Lower lobe of right lung (tissue), 2 donors: ENCODE results near the gene GALNT5. TPM values are rescaled to one million over a fixed set of nuclear protein-coding genes. Genes with fewer than 3 reads are reported as not detected.
"Not testable (repeated sequence)": the region's sequence is repeated elsewhere in the genome, so short reads cannot be mapped to it uniquely, and the experiment has no call there.

Source experiments
- ATAC-seq, 2 donors: fragments of 200-7000 bp; cut with Tn5 transposase; one replicate each; pipeline ENCODE4 v1.9.1; 2020 to 2022; ENCODE audit warnings: mild to moderate bottlenecking in 2 of 2, moderate library complexity in 2 of 2
- DNase-seq: peaks from one replicate; pipeline ENCODE4 v3.0.0-alpha.2; 2020
- H3K27ac ChIP-seq: fragments of 200-600 bp; one replicate; pipeline ENCODE4 v1.8.0; 2022
- H3K27me3 ChIP-seq: fragments of 200-600 bp; one replicate; pipeline ENCODE4 v1.8.0; 2022; ENCODE audit warnings: low read depth
- H3K36me3 ChIP-seq: fragments of 200-600 bp; one replicate; pipeline ENCODE4 v1.8.0; 2022; ENCODE audit warnings: mild to moderate bottlenecking
- H3K4me1 ChIP-seq: fragments of 200-600 bp; one replicate; pipeline ENCODE4 v1.8.0; 2022
- H3K4me3 ChIP-seq: fragments of 200-600 bp; one replicate; pipeline ENCODE4 v1.8.0; 2022; ENCODE audit warnings: mild to moderate bottlenecking
- H3K9me3 ChIP-seq: fragments of 200-600 bp; one replicate; pipeline ENCODE4 v1.8.0; 2022
- intact Hi-C: fragments of 100-400 bp; cut with DNase I; formaldehyde crosslinking; loops from one replicate; pipeline ENCODE4 v1.11.0; 2022
- total RNA-seq: library from RNA; stranded (reverse); fragmentation: NEBNext Ultra II Directional; extraction: Animal tissue kit (Norgen Biotek cat#: 25700); gene quantifications from one replicate; pipeline ENCODE4 v1.2.1, GENCODE V29; 2021
- TF ChIP-seq, protein P1 (sequence below): fragments of 200-600 bp; IDR thresholded peaks from one replicate; pipeline ENCODE4 v1.8.0; 2022; ENCODE audit warnings: antibody characterized with exemption, mild to moderate bottlenecking
- donor health status: DM: no; HTN: yes; CAD: no; lungs with severe emphysema.

The GALNT5 gene
- total RNA-seq, 1 donor from 2014 or later: 33.9 TPM

DNA sequence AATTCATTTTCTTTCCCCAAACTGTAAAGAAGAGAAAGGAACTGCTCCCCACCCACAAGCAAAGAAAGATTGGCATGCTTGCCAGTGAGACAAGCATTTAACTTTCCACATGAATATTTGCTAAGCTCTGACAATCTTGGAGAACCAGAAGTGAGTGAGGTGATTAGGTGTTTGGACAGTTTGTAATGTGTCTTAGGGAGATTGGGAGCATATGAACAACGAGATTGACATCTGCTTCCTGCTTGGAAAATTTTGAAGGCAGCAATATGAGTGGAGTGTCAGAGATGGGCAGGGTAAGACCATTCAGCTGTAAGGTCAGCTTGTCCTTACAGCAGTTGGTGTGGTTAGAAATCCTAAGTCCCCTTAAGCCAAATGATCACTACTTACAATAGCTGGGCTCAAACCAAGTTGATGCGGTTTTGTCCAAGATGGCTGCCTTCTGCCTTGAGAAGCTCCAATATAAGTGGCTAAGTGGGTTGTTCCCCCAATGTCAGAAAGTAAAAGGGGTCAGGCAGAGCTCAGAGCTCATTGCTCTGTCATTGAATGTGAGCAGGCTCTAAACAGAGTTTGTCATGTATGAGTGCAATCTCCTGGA is 36.0 kb upstream of the GALNT5 start:
- no peaks in the 10 kb centered on the region for H3K36me3 ChIP-seq
- H3K9me3 ChIP-seq: no peaks in the 10 kb centered on the region
- ATAC-seq: no peak
- H3K4me3 ChIP-seq: no peak overlapping the region
- H3K27me3 ChIP-seq: no peaks in the 10 kb centered on the region
- DNase-seq: no peak
- no peak overlapping the region for H3K27ac ChIP-seq
- no peaks in the 10 kb centered on the region for H3K4me1 ChIP-seq
- TF ChIP-seq, protein P1, sequence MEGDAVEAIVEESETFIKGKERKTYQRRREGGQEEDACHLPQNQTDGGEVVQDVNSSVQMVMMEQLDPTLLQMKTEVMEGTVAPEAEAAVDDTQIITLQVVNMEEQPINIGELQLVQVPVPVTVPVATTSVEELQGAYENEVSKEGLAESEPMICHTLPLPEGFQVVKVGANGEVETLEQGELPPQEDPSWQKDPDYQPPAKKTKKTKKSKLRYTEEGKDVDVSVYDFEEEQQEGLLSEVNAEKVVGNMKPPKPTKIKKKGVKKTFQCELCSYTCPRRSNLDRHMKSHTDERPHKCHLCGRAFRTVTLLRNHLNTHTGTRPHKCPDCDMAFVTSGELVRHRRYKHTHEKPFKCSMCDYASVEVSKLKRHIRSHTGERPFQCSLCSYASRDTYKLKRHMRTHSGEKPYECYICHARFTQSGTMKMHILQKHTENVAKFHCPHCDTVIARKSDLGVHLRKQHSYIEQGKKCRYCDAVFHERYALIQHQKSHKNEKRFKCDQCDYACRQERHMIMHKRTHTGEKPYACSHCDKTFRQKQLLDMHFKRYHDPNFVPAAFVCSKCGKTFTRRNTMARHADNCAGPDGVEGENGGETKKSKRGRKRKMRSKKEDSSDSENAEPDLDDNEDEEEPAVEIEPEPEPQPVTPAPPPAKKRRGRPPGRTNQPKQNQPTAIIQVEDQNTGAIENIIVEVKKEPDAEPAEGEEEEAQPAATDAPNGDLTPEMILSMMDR: no peak
- intact Hi-C loops: no loop called here

DNA sequence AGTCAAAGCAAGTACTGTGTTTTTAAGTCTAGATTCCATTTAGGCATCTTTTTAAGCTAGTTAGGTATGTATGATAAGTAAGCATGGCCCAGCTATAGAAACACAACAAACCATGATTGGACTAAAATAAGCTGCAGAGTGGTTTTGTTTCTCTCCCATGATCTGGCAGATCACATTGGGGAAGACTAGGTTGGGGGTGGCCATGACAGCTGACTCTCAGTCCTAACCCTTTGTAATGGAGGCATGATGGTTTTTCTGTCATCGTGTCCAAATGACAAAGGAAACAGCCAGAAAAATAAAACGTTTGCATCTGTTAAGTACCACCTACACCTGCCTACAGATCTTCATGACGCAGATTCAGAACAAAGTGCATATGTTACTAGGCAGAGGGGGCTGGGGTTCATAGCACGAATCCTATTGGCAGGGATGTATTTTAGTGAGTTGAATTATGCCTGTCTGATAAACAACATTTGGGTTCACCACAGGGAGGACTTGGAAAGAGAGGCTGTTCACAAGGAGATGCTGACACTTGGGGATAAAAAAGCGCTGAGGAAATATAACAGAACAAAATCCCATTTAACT is 33.8 kb upstream of the GALNT5 start:
- Histone ChIP-seq H3K4me1 (no peaks in the 10 kb centered on the region), H3K27me3 (no peaks in the 10 kb centered on the region), H3K36me3 (no peaks in the 10 kb centered on the region), H3K27ac (no peak overlapping the region), H3K9me3 (no peaks in the 10 kb centered on the region), H3K4me3 (no peak overlapping the region)
- TF ChIP-seq, protein P1: no peak
- no peak for ATAC-seq
- intact Hi-C loops: no loop called here
- DNase-seq: no peak

DNA sequence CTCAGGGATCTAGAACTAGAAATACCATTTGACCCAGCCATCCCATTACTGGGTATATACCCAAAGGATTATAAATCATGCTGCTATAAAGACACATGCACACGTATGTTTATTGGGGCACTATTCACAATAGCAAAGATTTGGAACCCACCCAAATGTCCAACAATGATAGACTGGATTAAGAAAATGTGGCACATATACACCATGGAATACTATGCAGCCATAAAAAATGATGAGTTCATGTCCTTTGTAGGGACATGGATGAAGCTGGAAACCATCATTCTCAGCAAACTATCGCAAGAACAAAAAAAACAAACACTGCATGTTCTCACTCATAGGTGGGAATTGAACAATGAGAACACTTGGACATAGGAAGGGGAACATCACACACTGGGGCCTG is 33.1 kb upstream of the GALNT5 start:
- H3K27ac ChIP-seq, H3K4me3 ChIP-seq, intact Hi-C loops, H3K36me3 ChIP-seq, H3K4me1 ChIP-seq, DNase-seq, ATAC-seq, H3K27me3 ChIP-seq, H3K9me3 ChIP-seq: not testable (repeated sequence)

DNA sequence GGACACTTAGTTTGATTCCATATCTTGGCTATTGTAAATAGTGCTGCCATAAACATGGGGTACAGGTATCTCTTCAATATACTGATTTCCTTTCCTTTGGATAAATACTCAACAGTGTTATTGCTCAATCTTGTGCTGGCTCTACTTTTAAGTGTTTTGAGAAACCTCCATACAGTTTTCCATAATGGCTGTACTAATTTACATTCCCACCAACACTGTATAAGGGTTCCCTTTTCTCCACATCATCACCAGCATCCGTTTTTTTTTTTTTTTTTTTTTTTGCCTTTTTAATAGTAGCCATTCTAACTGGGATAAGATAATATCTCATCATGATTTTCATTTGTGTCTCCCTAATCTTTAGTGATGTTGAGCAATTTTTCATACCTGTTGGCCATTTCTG is 29.9 kb upstream of the GALNT5 start:
- DNase-seq (no peak), ATAC-seq (no peak)
- Histone ChIP-seq H3K27me3 (no peaks in the 10 kb centered on the region), H3K4me1 (no peaks in the 10 kb centered on the region), H3K4me3 (no peak overlapping the region), H3K9me3 (no peaks in the 10 kb centered on the region), H3K27ac (no peak overlapping the region), H3K36me3 (no peaks in the 10 kb centered on the region)
- TF ChIP-seq, protein P1: no peak
- intact Hi-C loops: no loop called here

DNA sequence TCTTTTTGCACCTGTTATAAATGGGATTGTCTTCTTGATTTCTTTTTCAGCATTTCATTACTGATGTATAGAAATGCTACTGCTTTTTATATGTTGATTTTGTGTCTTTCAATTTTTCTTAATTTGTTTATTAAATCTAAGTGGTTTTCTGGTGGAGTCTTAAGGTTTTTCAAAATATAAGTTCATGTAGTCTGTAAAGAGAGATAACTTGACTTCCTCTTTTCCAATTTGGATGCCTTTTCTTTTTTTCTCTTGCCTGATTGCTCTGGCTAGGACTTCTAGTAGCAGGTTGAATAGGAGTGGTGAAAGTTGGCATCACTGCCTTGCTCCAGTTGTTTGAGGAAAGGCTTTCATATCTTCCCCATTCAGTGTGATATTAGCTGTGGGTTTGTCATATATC is 28.6 kb upstream of the GALNT5 start:
- TF ChIP-seq, protein P1: no peak
- H3K27me3 ChIP-seq: no peaks in the 10 kb centered on the region
- intact Hi-C loops: no loop called here
- ATAC-seq (no peak), DNase-seq (no peak)
- no peaks in the 10 kb centered on the region for H3K36me3 ChIP-seq
- no peaks in the 10 kb centered on the region for H3K4me1 ChIP-seq
- no peaks in the 10 kb centered on the region for H3K9me3 ChIP-seq
- H3K27ac ChIP-seq: no peak overlapping the region
- H3K4me3 ChIP-seq: no peak overlapping the region

DNA sequence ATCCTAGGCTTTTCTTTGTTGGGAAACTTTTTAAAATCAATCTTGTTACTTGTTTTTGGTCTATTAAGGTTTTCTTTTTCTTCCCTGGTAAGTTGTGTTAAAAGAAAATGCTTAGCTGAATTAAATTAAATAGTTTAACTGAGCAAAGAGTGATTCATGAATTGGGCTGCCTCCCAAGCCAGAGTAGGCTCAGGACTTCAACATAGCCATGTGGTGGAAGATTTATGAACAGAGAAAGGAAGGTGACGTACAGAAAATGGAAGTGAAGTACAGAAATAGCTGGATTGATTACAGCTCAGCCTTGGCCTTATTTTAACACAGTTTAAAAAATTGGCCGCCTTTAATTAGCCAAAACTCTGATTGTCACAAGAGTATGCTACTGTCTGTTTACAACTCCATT is 27.9 kb upstream of the GALNT5 start:
- no peaks in the 10 kb centered on the region for H3K4me1 ChIP-seq
- no peaks in the 10 kb centered on the region for H3K9me3 ChIP-seq
- H3K4me3 ChIP-seq: no peak overlapping the region
- no peaks in the 10 kb centered on the region for H3K36me3 ChIP-seq
- ATAC-seq (no peak), DNase-seq (no peak)
- TF ChIP-seq, protein P1: no peak
- H3K27me3 ChIP-seq: no peaks in the 10 kb centered on the region
- intact Hi-C loops: no loop called here
- no peak overlapping the region for H3K27ac ChIP-seq
